HG03571 (cell line): Measurements from ENCODE around the gene DDX60.
A peak's percentile ranks its signal among the peaks of the same experiment; 100 is the strongest.
"Not testable (repeated sequence)": the region's sequence is repeated elsewhere in the genome, so short reads cannot be mapped to it uniquely, and the experiment has no call there.

Experiments used
- ATAC-seq: cut with Tn5 transposase; IDR thresholded peaks from one replicate; pipeline ENCODE4 v1.9.1; 2021; ENCODE audit not compliant: unreplicated experiment

The DDX60 gene

DNA sequence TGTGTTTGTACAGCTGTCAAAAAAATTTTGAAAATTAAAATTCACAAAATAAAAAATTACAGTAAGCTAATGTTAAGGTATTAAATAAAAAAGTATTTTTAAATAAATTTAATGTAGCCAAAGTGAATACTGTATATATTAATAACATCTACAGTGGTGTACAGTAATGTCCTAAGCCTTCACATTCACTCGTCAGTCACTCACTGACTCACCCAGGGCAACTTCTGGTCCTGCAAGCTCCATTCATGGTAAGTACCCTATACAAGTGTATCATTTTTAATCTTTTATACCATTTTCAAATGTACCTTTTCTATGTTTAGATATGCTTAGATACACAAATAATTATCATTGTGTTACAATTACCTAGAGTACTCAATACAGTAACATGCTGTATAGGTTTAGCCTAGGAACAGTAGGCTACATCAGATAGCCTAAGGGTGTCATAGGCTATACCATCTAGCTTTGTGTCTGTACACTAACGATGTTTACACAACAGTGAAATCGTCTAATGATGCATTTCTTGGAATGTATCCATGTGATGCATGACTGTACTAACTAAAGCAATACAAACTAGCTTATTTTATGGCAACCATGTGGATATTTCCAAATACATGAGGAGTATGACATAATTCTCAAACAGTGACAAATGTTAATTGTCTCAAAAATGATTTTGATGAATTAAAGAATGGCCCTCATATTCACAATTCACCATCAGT lies 13.7 kb downstream of the DDX60 start:
- no peak for ATAC-seq

DNA sequence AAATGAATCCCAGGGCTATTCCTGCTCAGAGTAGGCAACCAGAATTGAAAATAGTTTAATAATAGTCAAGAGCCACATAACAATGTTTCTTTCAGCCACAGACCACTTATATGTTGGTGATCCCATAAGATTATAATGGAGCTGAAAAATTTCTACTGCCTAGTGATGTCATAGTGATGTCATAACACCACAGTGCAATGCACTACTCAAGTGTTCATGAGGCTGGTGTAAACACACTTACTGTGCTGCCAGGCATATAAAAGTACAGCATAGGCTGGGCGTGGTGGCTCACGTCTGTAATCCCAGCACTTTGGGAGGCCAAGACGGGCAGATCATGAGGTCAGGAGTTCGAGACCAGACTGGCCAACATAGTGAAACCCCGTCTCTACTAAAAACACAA lies 15.1 kb downstream of the DDX60 start:
- not testable (repeated sequence) for ATAC-seq

GRCh38 chr4:168293386-168293975 lies 25.1 kb downstream of the DDX60 start:
- ATAC-seq, result peak; percentile 58

- no peak for ATAC-seq
These were observed 27.3 kb downstream of the DDX60 start for GRCh38 chr4:168291242-168291641.

- not testable (repeated sequence) for ATAC-seq
These were observed 32.7 kb downstream of the DDX60 start for GRCh38 chr4:168285850-168286249.

GRCh38 chr4:168279556-168279955 lies 39.0 kb downstream of the DDX60 start:
- ATAC-seq, result no peak

DNA sequence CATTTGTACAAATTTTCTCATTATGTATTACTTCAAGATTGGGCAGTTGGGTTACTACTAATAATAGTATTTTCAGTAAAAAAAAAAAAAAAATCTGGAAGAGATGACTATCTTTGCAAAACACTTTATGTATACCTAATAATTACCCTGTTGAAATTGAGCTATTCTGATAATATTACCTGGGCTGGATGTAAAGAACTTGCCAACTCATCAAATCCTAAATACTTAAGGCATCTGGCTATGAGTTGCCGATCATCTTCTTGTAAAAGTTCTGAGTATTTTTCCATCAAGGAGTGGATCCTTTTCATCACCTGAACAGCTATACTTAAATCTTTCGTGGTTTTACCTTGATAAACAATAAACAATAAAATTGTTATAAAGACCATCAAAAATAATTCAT lies 42.7 kb downstream of the DDX60 start:
- ATAC-seq, result no peak

DNA sequence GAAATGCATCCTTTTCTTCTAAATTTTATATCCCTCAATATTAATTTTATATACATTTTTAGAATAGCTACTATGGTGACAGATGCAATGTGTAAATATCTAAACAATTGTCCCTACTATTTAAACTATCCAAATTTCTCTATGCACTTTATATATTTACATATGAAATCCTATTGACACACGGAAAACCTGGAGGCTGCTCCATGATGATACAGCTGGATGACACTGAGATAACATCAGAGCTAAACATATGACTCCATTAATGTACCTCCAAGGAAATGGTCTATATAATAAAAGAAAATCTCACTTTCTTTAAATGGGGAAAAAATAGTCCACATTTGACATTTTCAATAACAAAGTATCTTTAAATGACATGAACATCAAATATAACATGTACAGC lies 43.7 kb downstream of the DDX60 start:
- ATAC-seq, result no peak

DNA sequence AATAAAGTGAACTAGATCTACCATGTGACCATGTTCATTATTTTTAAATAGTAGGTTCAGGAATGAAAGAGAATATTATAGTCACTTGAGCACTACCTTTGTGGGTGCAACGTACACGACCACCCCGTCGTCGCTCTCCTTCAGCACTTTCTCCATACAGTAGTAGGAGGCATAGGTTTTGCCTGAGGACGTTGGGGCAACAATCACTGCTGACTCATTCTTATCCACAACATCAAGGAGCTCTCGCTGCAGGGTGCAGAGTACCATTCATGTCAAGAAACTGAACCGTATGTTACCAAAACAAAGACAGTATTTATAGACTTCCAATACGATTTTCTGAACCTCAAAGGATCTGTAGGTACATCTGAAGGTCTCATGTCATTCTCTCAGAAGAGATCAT lies 44.7 kb downstream of the DDX60 start:
- ATAC-seq, result no peak

DNA sequence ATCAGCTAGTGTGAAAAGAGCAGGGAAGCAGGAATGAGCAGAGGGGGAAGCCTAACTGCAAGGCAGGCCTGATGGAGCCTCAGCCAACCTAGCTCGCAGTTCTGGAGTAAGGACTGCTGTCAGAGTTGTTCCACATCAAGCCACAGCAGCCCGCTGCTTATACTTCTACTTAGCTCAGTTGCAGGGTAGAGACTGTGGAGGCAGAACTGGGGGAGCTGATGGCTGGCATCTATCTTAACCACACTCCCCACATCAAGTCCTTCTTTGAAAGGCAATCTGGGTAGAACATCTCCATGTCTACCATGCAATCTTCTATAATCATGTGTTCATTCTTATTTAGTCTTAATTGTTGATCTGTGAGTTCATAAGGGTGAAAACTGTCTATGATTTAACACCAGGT lies 46.1 kb downstream of the DDX60 start:
- no peak for ATAC-seq

DNA sequence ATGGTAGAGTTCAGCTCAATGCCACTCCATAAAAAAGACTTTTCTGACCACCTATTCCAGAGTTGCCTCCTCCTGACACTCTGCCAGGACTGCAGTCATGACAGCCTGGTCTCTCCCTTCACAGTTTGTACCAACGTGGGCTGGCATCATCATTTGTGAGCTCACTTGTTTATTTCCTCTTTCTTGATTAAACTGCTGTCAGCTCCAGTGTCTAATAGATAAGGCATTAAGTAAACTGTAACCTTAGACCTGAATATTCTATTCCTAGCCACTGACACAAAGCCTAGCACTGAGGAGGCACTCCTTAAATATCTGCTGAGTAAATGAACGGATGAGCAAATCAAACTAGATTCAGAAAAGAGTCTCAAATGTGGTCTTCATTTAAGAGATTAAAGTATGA lies 48.7 kb downstream of the DDX60 start:
- ATAC-seq, result no peak

GRCh38 chr4:168265327-168265726 lies 53.2 kb downstream of the DDX60 start:
- ATAC-seq, result no peak

DNA sequence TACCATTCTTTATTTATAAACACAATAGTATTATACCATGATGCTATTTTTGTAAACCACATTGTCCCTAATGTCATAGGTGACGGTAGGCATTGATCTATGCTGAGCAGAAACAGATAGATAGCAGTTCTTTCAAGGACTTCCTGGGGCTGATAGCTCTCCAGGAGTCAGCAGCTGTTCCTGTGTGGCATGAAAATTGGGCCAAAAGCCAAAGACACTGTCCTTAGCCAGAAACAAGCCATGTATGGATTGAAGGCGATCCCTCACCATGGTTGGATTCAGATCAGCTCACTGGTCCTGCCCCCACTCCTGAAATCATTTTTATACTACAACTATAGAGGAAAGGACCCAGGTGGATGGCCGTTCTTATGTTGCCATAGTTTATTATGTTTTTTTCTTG lies 53.6 kb downstream of the DDX60 start:
- no peak for ATAC-seq

DNA sequence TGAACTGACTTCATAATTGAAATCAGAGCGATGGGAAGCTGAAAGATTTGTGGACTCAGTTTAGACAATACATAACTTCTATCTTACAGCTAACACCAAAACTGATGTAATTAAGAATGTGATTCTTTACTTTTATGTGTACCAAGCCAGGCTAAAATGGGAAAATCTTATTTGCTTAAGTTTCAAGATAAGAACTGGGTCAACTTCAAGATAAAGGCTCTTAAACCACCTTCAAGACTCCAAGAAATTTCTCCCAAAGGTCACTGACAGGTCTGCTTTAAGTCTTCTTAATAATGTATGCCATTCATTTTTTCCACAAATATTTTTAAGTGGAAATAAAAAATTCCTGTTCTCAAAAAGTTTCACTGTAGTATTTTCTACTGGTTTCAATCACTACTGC lies 55.5 kb downstream of the DDX60 start:
- ATAC-seq, result no peak

- ATAC-seq, result no peak
These were observed 59.5 kb downstream of the DDX60 start for GRCh38 chr4:168259096-168259495.

GRCh38 chr4:168257768-168258167 lies 60.8 kb downstream of the DDX60 start:
- no peak for ATAC-seq

GRCh38 chr4:168248176-168248710 lies 70.3 kb downstream of the DDX60 start:
- no peak for ATAC-seq

DNA sequence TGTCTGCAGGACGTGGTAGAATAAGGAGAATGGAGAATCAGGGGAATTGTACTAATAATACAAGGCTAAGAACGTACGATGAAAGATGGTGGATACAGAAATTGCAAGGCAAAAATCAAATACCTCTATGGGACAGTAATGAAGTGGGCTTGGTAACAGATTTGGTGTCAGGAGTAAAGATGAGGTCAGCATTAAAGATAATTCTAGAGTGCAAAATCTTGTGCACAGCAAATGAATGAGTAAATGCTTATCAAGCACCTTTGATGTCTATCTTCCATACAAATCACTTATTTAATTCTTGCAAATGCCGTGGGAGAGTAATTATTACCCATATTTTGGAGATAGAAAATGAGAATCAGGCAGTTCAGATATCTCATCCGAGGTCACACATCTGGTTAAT lies 70.9 kb downstream of the DDX60 start:
- ATAC-seq, result no peak

GRCh38 chr4:168241953-168242352 lies 76.6 kb downstream of the DDX60 start:
- ATAC-seq, result no peak

- no peak for ATAC-seq
These were observed 77.7 kb downstream of the DDX60 start for GRCh38 chr4:168240821-168241220.

DNA sequence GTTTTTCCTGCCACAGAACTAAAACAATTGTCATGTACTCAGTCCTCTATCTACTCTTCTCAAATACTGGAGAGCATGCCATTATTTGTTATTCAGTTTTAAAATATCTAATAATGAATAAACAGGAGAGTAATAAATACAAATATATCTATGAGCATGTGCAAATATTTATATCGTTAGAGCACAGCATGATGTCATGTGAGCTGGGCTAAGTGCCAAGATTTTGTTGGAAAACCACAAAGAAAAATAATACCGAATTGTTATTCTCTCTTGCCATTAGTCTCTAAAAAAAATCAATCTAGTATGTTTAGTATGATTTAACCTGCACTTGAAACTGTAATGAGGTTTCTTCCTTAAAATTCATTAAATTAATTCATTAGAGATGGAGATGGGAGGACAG lies 97.3 kb downstream of the DDX60 start:
- ATAC-seq, result no peak

DNA sequence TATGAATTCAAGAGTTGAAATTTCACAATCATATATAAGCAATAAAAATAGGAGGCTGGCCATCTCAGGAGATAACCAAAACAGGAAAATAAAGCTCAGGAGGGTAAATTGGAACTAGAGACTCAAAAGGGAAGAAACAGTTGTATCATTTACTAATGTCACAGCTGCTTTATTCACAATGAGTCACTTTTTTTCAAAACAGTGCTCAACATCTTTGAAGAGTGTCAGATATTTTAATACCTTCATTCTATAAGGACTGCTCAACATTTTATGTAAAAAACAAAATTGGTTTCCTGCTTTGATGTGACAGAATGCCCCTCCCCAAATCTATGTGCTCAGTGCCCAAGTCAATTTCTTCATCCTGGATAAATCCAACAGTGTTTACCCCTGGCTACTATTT lies 97.7 kb downstream of the DDX60 start:
- no peak for ATAC-seq

DNA sequence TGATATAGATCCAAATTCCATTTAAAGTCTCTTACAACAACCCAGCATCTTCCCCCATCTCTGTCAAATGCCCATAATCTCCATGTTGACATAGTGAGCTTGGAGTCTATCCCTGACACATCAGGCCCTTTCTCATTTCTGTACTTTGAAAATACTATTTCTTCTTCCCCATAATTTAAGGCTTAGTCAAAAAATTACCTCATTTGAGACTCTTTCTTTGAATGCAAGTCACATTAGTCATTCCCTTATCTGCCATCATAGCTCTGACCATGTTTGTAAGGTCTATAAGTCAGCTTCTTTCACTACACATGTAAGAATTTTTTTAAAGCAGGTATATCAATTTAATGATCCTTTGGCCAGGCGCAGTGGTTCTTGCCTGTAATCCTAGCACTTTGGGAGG lies 99.9 kb downstream of the DDX60 start:
- no peak for ATAC-seq
